A549 (cell line): Measurements from ENCODE around the gene TNFAIP2. TPM values are rescaled to one million over a fixed set of nuclear protein-coding genes. Genes with fewer than 3 reads are reported as not detected.

Experiments used
- ATAC-seq, 2 experiments: fragments of 200-7000 bp in 1 of 2; fragments of >200 bp in 1 of 2; cut with Nextera tagmentation in 1 of 2; cut with Tn5 transposase in 1 of 2; 3 replicates each; pipeline versions ENCODE4 v1.8.0 to v1.9.1; 2018 to 2020; ENCODE audit warnings: mild to moderate bottlenecking in 1 of 2, moderate library complexity in 1 of 2
- CTCF ChIA-PET: fragments of 300-600 bp; sonication (Branson Sonifier 250); formaldehyde crosslinking; extraction: SDS; loops from one replicate; lab custom pipeline; 2021; ENCODE audit warnings: antibody characterized with exemption, inconsistent platforms; lab: Yijun Ruan, JAX
- POLR2A ChIA-PET: fragments of 350-600 bp; formaldehyde crosslinking; extraction: SDS; loops from one replicate; lab custom pipeline; 2021; ENCODE audit warnings: antibody characterized with exemption, inconsistent platforms; lab: Yijun Ruan, JAX
- DNase-seq, 2 experiments: peaks; one replicate each; pipeline versions ENCODE4 v3.0.0 to v3.0.0-alpha.2; 2011 to 2016; ENCODE audit warnings: low read depth in 1 of 2, low spot score in 1 of 2
- FAIRE-seq: peaks from 2 replicates; lab custom pipeline; 2011; peaks lifted over from hg19 to GRCh38; lab: Jason Lieb, UNC
- H3K27ac ChIP-seq, 2 experiments: fragments of >200 bp; sonication (Bioruptor Twin); formaldehyde crosslinking; 3 replicates each; pipeline ENCODE4 v1.5.1; 2016 to 2017
- H3K4me1 ChIP-seq: fragments of >200 bp; sonication (Bioruptor Twin); formaldehyde crosslinking; 3 replicates; pipeline ENCODE4 v1.6.1; 2016
- H3K4me2 ChIP-seq: fragments of >200 bp; sonication (Bioruptor Twin); formaldehyde crosslinking; 3 replicates; pipeline ENCODE4 v1.6.1; 2016
- H3K4me3 ChIP-seq: fragments of >200 bp; sonication (Bioruptor Twin); formaldehyde crosslinking; 3 replicates; pipeline ENCODE4 v1.5.1; 2016
- H3K9me3 ChIP-seq: fragments of >200 bp; sonication (Bioruptor Twin); formaldehyde crosslinking; 3 replicates; pipeline ENCODE4 v1.6.1; 2016
- ATOH8 ChIP-seq: fragments of 250-450 bp; sonication (Bioruptor Pico); IDR thresholded peaks from 2 replicates; pipeline ENCODE4 v1.5.0; 2020; ENCODE audit warnings: low read depth, mild to moderate bottlenecking, moderate library complexity
- BHLHE40 ChIP-seq: IDR thresholded peaks from 2 replicates; pipeline ENCODE4 v1.6.1; 2012; ENCODE audit warnings: low read depth, low read length, inconsistent platforms
- CBX2 ChIP-seq: fragments of 200-600 bp; sonication (generic); IDR thresholded peaks from 2 replicates; pipeline ENCODE4 v1.6.1; 2016; ENCODE audit warnings: low read depth, mild to moderate bottlenecking, borderline replicate concordance
- CTCF ChIP-seq: fragments of >200 bp; sonication (Bioruptor Twin); formaldehyde crosslinking; IDR thresholded peaks from 3 replicates; pipeline ENCODE4 v1.5.1; 2016
- EHF ChIP-seq: fragments of 250-450 bp; sonication (Bioruptor Pico); IDR thresholded peaks from 2 replicates; pipeline ENCODE4 v1.5.0; 2020; ENCODE audit warnings: mild to moderate bottlenecking
- HES2 ChIP-seq: fragments of >200 bp; sonication (Bioruptor Twin); formaldehyde crosslinking; IDR thresholded peaks from 2 replicates; pipeline ENCODE4 v1.6.1; 2016
- HOXB5 ChIP-seq: fragments of 250-450 bp; sonication (Bioruptor Pico); IDR thresholded peaks from 2 replicates; pipeline ENCODE4 v1.5.0; 2020; ENCODE audit warnings: mild to moderate bottlenecking, moderate library complexity
- JUN ChIP-seq, 2 experiments: fragments of >200 bp; sonication (Bioruptor Twin); formaldehyde crosslinking; IDR thresholded peaks; 2 replicates in 1 of 2; 3 replicates in 1 of 2; pipeline ENCODE4 v1.6.1; 2016 to 2017
- JUNB ChIP-seq: fragments of >200 bp; sonication (Bioruptor Twin); formaldehyde crosslinking; IDR thresholded peaks from 2 replicates; pipeline ENCODE4 v1.6.1; 2016
- NPAS2 ChIP-seq: fragments of 250-450 bp; sonication (Bioruptor Pico); IDR thresholded peaks from 2 replicates; pipeline ENCODE4 v1.8.0; 2022; ENCODE audit warnings: mild to moderate bottlenecking, moderate library complexity, borderline replicate concordance
- NR3C1 ChIP-seq: fragments of >200 bp; sonication (Bioruptor Twin); formaldehyde crosslinking; IDR thresholded peaks from 3 replicates; pipeline ENCODE4 v1.6.1; 2017
- POLR2A ChIP-seq: IDR thresholded peaks from 2 replicates; pipeline ENCODE4 v1.6.1; 2012; ENCODE audit warnings: mild to moderate bottlenecking, low read length
- POLR2AphosphoS2 ChIP-seq: conservative IDR thresholded peaks from 2 replicates; pipeline ENCODE4 v1.6.1; 2012; ENCODE audit warnings: low read length, improper control_type of control experiment, inconsistent platforms
- RAD21 ChIP-seq, 2 experiments: fragments of >200 bp in 1 of 2; sonication (Bioruptor Twin) in 1 of 2; formaldehyde crosslinking in 1 of 2; IDR thresholded peaks in 1 of 2; conservative IDR thresholded peaks in 1 of 2; 2 replicates in 1 of 2; 3 replicates in 1 of 2; pipeline ENCODE4 v1.6.1; 2012 to 2018; ENCODE audit warnings: inconsistent platforms in 1 of 2
- RNF2 ChIP-seq: fragments of 200-600 bp; sonication (generic); IDR thresholded peaks from 2 replicates; pipeline ENCODE4 v1.6.1; 2016; ENCODE audit warnings: low read depth, mild to moderate bottlenecking, antibody characterized with exemption, moderate library complexity, borderline replicate concordance
- SMC3 ChIP-seq: fragments of >200 bp; sonication (Bioruptor Twin); formaldehyde crosslinking; IDR thresholded peaks from 3 replicates; pipeline ENCODE4 v1.6.1; 2018; ENCODE audit warnings: inconsistent platforms
- SREBF2 ChIP-seq: fragments of 450-650 bp; IDR thresholded peaks from 2 replicates; pipeline ENCODE4 v1.6.1; 2014; ENCODE audit warnings: mild to moderate bottlenecking, moderate library complexity
- TP53 ChIP-seq: fragments of 250-450 bp; sonication (Bioruptor Pico); IDR thresholded peaks from 2 replicates; pipeline ENCODE4 v1.5.0; 2021; ENCODE audit warnings: mild to moderate bottlenecking, moderate library complexity
- USF2 ChIP-seq: fragments of 450-650 bp; IDR thresholded peaks from 2 replicates; pipeline ENCODE4 v1.6.1; 2014; ENCODE audit warnings: antibody characterized with exemption
- ZC3H11A ChIP-seq: fragments of 450-650 bp; IDR thresholded peaks from 2 replicates; pipeline ENCODE4 v1.6.1; 2014; ENCODE audit warnings: antibody characterized with exemption, mild to moderate bottlenecking
- ZFP36 ChIP-seq: fragments of 450-650 bp; IDR thresholded peaks from 2 replicates; pipeline ENCODE4 v1.6.1; 2014; ENCODE audit warnings: borderline replicate concordance; ENCODE audit not compliant: partially characterized antibody
- ZSCAN20 ChIP-seq: fragments of 250-450 bp; sonication (Bioruptor Pico); IDR thresholded peaks from 2 replicates; pipeline ENCODE4 v1.8.0; 2022; ENCODE audit warnings: mild to moderate bottlenecking, moderate library complexity
- WGBS: methylation state at CpG from one replicate; pipeline ENCODE4 v1.1.6; 2017; ENCODE audit errors: missing lambda C conversion rate; 5-methylcytosine and 5-hydroxymethylcytosine counted together
- polyA plus RNA-seq, 4 experiments: library from polyadenylated mRNA; depleted of rRNA in 3 of 4; stranded (reverse); fragments of >200 nt; fragmentation: RNase III in 1 of 4; extraction: RNeasy Plus Mini Kit Qiagen cat#74134 plus additional on column Dnase treatment in 1 of 4; gene quantifications; 2 replicates in 3 of 4; 3 replicates in 1 of 4; pipeline ENCODE4 v1.2.3, GENCODE V29; 2011 to 2017

Gene TNFAIP2
- polyA plus RNA-seq, 2 of the 4 experiments (the other 2 are of a cell fraction) = 222 to 254 TPM

GRCh38 chr14:103140316-103141109 is 17.3 kb downstream of the TNFAIP2 start:
- H3K4me1 ChIP-seq = peaks cover 70% of the 10 kb centered on the region
- ATAC-seq = peak in 1 of 2 experiments; percentile 9; a peak in 2 of 6 replicates
- 39% methylated on average over 12 of the region's 12 CpGs for WGBS
- DNase-seq = no peak
- TF ChIP-seq BHLHE40 (no peak), JUN (IDR thresholded peaks at IDR 0.05) (0 out of 5 replicates have a peak, but pooled peaks of 1 of the 2 experiments have one; percentile 12)
- H3K9me3 ChIP-seq = no peaks in the 10 kb centered on the region
- no peak overlapping the region for H3K4me2 ChIP-seq
- CTCF ChIA-PET = interaction anchor here (0.5 to 24.1 kb wide), 18 partner anchors 11 to 525 kb away, joined by 3 to 544 read pairs (median 5); partner anchors contain the start of genes EXOC3L4 and TNFAIP2
- no peak for FAIRE-seq
- no peak overlapping the region for H3K4me3 ChIP-seq
- POLR2A ChIA-PET = no interaction called here
- peak overlapping the region in 1 of 2 experiments; percentile 81; a peak in 2 of 6 replicates for H3K27ac ChIP-seq

- POLR2A ChIA-PET = no interaction called here
- TF ChIP-seq POLR2AphosphoS2 (no peak), RAD21 (conservative IDR thresholded peaks at IDR 0.05 in 1 of 2, IDR thresholded peaks at IDR 0.05 in 1 of 2) (peak; percentile 63 to 68), ZFP36 (no peak), POLR2A (no peak), CBX2 (no peak), CTCF (peak; percentile 71), HOXB5 (CRISPR knock-in tag) (no peak), NPAS2 (CRISPR knock-in tag) (no peak), SMC3 (peak; percentile 75), ZC3H11A (no peak)
- FAIRE-seq (no peak), ATAC-seq (peak in 1 of 2 experiments; percentile 13; a peak in 3 of 6 replicates), DNase-seq (peak; percentile 71 to 78)
- 29% methylated on average over 7 of the region's 8 CpGs for WGBS
- CTCF ChIA-PET = interaction anchor here (0.6 to 24.1 kb wide), 26 partner anchors 9 to 155 kb away, joined by 3 to 544 read pairs (median 4); partner anchors contain the start of gene TNFAIP2
- no peak overlapping the region for H3K4me2 ChIP-seq
- H3K9me3 ChIP-seq = no peaks in the 10 kb centered on the region
- peaks cover 62% of the 10 kb centered on the region for H3K4me1 ChIP-seq
- H3K27ac ChIP-seq = peak overlapping the region; percentile 16 to 81; a peak in 5 of 6 replicates
- H3K4me3 ChIP-seq = no peak overlapping the region
Measured at GRCh38 chr14:103141117-103141796, 18.0 kb downstream of the TNFAIP2 start.

GRCh38 chr14:103142026-103142425 is 18.8 kb downstream of the TNFAIP2 start:
- Histone ChIP-seq H3K27ac (peak overlapping the region; percentile 16 to 81; a peak in 5 of 6 replicates), H3K4me2 (no peak overlapping the region), H3K4me3 (no peak overlapping the region), H3K4me1 (peaks cover 55% of the 10 kb centered on the region), H3K9me3 (no peaks in the 10 kb centered on the region)
- POLR2A ChIA-PET = no interaction called here
- no peak for TF ChIP-seq JUN (IDR thresholded peaks at IDR 0.05)
- TF ChIP-seq RNF2 = no peak
- TF ChIP-seq ZSCAN20 = no peak
- no peak for TF ChIP-seq ZFP36
- no peak for TF ChIP-seq EHF
- no peak for TF ChIP-seq ATOH8 (CRISPR knock-in tag)
- no peak for TF ChIP-seq TP53 (CRISPR knock-in tag)
- TF ChIP-seq HOXB5 (CRISPR knock-in tag) = no peak
- TF ChIP-seq HES2 = no peak
- TF ChIP-seq SREBF2 = no peak
- no peak for TF ChIP-seq NR3C1
- no peak for TF ChIP-seq JUNB
- TF ChIP-seq USF2 = no peak
- TF ChIP-seq CBX2 = no peak
- TF ChIP-seq, all 56 proteins: peak for 0
- no peak for ATAC-seq
- WGBS = 95% methylated on average over 4 of the region's 4 CpGs
- no peak for DNase-seq
- no peak for FAIRE-seq
- CTCF ChIA-PET = interaction anchor here (0.6 to 24.1 kb wide), 25 partner anchors 8 to 248 kb away, joined by 3 to 544 read pairs (median 4); partner anchors contain the start of gene TNFAIP2
